ENCODE measurements around the gene NDFIP1. TPM values are rescaled to one million over a fixed set of nuclear protein-coding genes. Genes with fewer than 3 reads are reported as not detected.

Gene NDFIP1
- total and polyA plus RNA-seq, 10 donors = 14.2 to 111 (median 72.6) TPM

GRCh38 chr5:142072488-142072887 is 36.1 kb upstream of the NDFIP1 start:
- no peak for DNase-seq
- Histone ChIP-seq H3K4me1 (no peaks in the 10 kb centered on the region), H3K27ac (no peak overlapping the region), H3K4me3 (no peak overlapping the region), H3K9me3 (no peaks in the 10 kb centered on the region), H3K27me3 (replicated peaks in 1 of 7) (no peaks in the 10 kb centered on the region), H3K36me3 (no peaks in the 10 kb centered on the region)
- TF ChIP-seq POLR2A (IDR thresholded peaks at IDR 0.05) = no peak
- TF ChIP-seq POLR2AphosphoS5 (IDR thresholded peaks at IDR 0.05) = no peak
- TF ChIP-seq, protein P1, sequence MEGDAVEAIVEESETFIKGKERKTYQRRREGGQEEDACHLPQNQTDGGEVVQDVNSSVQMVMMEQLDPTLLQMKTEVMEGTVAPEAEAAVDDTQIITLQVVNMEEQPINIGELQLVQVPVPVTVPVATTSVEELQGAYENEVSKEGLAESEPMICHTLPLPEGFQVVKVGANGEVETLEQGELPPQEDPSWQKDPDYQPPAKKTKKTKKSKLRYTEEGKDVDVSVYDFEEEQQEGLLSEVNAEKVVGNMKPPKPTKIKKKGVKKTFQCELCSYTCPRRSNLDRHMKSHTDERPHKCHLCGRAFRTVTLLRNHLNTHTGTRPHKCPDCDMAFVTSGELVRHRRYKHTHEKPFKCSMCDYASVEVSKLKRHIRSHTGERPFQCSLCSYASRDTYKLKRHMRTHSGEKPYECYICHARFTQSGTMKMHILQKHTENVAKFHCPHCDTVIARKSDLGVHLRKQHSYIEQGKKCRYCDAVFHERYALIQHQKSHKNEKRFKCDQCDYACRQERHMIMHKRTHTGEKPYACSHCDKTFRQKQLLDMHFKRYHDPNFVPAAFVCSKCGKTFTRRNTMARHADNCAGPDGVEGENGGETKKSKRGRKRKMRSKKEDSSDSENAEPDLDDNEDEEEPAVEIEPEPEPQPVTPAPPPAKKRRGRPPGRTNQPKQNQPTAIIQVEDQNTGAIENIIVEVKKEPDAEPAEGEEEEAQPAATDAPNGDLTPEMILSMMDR (IDR thresholded peaks at IDR 0.05 in 8 of 11, conservative IDR thresholded peaks at IDR 0.05 in 3 of 11) = no peak
- intact Hi-C loops (cut with DNase I; ENCODE audit: low total_unique reads) = no loop called here
- 46 to 60% (median 57%) methylated on average over 3 of the region's 3 CpGs for WGBS, 5 donors

- intact Hi-C loops (cut with DNase I; ENCODE audit: low total_unique reads) = no loop called here
- H3K4me3 ChIP-seq = no peak overlapping the region
- TF ChIP-seq POLR2AphosphoS5 (IDR thresholded peaks at IDR 0.05) (no peak), POLR2A (IDR thresholded peaks at IDR 0.05) (no peak)
- TF ChIP-seq, protein P1 (IDR thresholded peaks at IDR 0.05 in 8 of 11, conservative IDR thresholded peaks at IDR 0.05 in 3 of 11) = no peak
- no peaks in the 10 kb centered on the region for H3K27me3 ChIP-seq (replicated peaks in 1 of 7)
- no peaks in the 10 kb centered on the region for H3K9me3 ChIP-seq
- 82 to 95% (median 92%) methylated on average over 2 of the region's 2 CpGs for WGBS, 5 donors
- no peak for DNase-seq
- no peak overlapping the region for H3K27ac ChIP-seq
- H3K36me3 ChIP-seq = no peaks in the 10 kb centered on the region
- no peaks in the 10 kb centered on the region for H3K4me1 ChIP-seq
Observed at GRCh38 chr5:142073362-142073988, 35.1 kb upstream of the NDFIP1 start.

GRCh38 chr5:142074006-142074405 is 34.6 kb upstream of the NDFIP1 start:
- Histone ChIP-seq H3K4me1 (no peaks in the 10 kb centered on the region), H3K27ac (no peak overlapping the region)

DNA sequence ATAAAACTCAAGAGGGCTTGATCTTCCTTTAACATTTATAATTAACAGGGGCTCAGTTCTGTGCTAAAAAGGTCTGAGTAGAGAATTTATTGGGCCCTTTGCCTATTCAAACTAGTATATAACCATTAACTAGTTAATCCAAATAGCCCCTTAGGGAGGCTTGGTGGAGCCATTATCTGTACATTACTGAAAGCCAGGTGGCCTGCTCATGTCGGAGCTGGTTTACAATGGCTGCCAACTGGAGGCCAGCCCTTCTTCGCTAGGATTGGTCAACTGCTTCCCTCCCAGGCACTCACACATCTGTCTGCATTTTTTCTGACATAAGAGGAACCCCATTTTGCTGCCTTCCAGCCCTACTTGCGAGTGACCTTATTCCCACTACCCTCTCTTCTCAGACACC is 30.4 kb upstream of the NDFIP1 start:
- no peak for TF ChIP-seq POLR2AphosphoS5 (IDR thresholded peaks at IDR 0.05)
- TF ChIP-seq, protein P1 (IDR thresholded peaks at IDR 0.05 in 8 of 11, conservative IDR thresholded peaks at IDR 0.05 in 3 of 11) = no peak
- TF ChIP-seq POLR2A (IDR thresholded peaks at IDR 0.05) = no peak
- no peak for DNase-seq
- Histone ChIP-seq H3K4me1 (no peaks in the 10 kb centered on the region), H3K36me3 (no peaks in the 10 kb centered on the region), H3K4me3 (no peak overlapping the region), H3K9me3 (no peaks in the 10 kb centered on the region), H3K27ac (no peak overlapping the region), H3K27me3 (replicated peaks in 1 of 7) (no peaks in the 10 kb centered on the region)
- WGBS, 5 donors = 84 to 93% (median 90%) methylated on average over 3 of the region's 3 CpGs
- intact Hi-C loops (cut with DNase I; ENCODE audit: low total_unique reads) = no loop called here

More at GRCh38 chr5:142074006-142074405, 34.6 kb upstream of the NDFIP1 start:
- H3K36me3 ChIP-seq = no peaks in the 10 kb centered on the region
- intact Hi-C loops (cut with DNase I; ENCODE audit: low total_unique reads) = no loop called here
- no peaks in the 10 kb centered on the region for H3K27me3 ChIP-seq (replicated peaks in 1 of 7)
- TF ChIP-seq POLR2AphosphoS5 (IDR thresholded peaks at IDR 0.05) (no peak), POLR2A (IDR thresholded peaks at IDR 0.05) (no peak)
- TF ChIP-seq, protein P1 (IDR thresholded peaks at IDR 0.05 in 8 of 11, conservative IDR thresholded peaks at IDR 0.05 in 3 of 11) = no peak
- no peak for DNase-seq
- 74 to 91% (median 89%) methylated on average over 2 of the region's 2 CpGs for WGBS, 5 donors
- no peak overlapping the region for H3K4me3 ChIP-seq
- no peaks in the 10 kb centered on the region for H3K9me3 ChIP-seq

Data from spleen (tissue), 11 donors.